ENCODE measurements around the gene CLIP3.

DNA sequence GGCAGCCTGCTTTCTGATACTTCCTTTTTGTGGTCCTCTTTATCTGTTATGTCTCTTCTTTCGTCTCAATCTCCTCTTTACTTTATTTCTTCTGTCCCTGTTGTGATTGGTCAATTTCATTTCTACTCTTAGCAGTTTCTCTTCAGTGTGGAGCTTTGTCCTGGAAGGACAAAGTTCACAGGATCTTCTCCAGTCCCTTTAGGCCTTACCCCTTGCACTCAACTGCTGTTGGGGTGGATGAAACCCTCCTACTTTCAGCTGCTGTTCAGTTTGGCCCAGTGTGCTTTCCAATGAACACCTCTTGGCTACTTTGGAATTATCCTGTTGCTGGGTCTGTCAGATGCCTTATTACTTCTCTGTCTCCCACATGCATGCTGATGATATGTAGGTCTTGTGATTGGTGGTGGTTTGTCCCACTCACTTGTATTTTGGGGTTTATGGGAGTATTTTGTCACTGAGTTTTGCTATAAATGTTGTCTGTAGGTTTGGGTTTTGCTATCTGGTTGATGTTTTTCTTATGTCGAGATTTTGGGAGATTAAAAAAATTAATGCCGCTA, 46.8 kb upstream of the CLIP3 start:
- TF ChIP-seq, protein P1, sequence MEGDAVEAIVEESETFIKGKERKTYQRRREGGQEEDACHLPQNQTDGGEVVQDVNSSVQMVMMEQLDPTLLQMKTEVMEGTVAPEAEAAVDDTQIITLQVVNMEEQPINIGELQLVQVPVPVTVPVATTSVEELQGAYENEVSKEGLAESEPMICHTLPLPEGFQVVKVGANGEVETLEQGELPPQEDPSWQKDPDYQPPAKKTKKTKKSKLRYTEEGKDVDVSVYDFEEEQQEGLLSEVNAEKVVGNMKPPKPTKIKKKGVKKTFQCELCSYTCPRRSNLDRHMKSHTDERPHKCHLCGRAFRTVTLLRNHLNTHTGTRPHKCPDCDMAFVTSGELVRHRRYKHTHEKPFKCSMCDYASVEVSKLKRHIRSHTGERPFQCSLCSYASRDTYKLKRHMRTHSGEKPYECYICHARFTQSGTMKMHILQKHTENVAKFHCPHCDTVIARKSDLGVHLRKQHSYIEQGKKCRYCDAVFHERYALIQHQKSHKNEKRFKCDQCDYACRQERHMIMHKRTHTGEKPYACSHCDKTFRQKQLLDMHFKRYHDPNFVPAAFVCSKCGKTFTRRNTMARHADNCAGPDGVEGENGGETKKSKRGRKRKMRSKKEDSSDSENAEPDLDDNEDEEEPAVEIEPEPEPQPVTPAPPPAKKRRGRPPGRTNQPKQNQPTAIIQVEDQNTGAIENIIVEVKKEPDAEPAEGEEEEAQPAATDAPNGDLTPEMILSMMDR (IDR thresholded peaks at IDR 0.05): no peak
- TF ChIP-seq EP300 (IDR thresholded peaks at IDR 0.05) (no peak), POLR2AphosphoS5 (IDR thresholded peaks at IDR 0.05) (no peak)

All from stomach (tissue), 4 donors.